ENCODE measurements around the gene SPINDOC.

Gene SPINDOC

DNA sequence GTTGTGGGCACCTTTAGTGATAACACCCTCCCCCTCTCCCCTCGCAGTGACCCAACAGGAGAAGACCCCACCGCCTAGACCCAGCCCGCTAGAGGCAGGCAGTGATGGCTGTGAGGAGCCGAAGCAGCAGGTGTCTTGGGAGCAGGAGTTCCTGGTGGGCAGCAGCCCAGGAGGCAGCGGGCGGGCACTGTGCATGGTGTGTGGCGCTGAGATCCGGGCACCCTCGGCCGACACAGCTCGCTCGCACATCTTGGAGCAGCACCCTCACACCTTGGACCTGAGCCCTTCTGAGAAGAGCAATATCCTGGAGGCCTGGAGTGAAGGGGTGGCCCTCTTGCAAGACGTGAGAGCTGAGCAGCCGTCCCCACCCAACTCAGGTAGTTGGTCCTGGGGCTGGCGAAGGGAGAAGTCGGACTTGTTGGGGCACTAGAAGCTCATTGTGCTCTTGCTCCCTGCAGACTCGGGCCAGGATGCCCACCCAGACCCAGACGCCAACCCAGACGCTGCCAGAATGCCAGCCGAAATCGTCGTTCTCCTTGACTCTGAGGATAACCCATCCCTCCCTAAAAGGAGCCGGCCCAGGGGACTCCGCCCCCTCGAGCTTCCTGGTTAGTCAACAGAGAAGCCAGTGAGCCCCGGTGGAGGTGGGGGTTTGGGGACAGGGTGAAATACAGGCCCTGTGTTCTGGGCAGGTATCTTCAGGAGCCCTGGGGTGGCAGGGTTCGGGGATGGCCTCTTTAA is 4.7 kb downstream of the SPINDOC start:
- Histone ChIP-seq H3K9ac (ENCODE audit: low read length) (no peak overlapping the region), H3K9me3 (ENCODE audit: low read length) (no peaks in the 10 kb centered on the region), H3K27me3 (ENCODE audit: control insufficient read depth in 1 of 2, insufficient read depth in 2 of 2, low read length in 2 of 2) (no peaks in the 10 kb centered on the region), H3K27ac (ENCODE audit: low read depth, low read length) (no peak overlapping the region), H3K4me3 (ENCODE audit: low read depth in 1 of 2, low read length in 2 of 2) (no peak overlapping the region), H3K4me1 (ENCODE audit: insufficient read depth, low read length) (peaks cover 14% of the 10 kb centered on the region), H3K36me3 (ENCODE audit: insufficient read depth, low read length) (peaks cover 41% of the 10 kb centered on the region)

DNA sequence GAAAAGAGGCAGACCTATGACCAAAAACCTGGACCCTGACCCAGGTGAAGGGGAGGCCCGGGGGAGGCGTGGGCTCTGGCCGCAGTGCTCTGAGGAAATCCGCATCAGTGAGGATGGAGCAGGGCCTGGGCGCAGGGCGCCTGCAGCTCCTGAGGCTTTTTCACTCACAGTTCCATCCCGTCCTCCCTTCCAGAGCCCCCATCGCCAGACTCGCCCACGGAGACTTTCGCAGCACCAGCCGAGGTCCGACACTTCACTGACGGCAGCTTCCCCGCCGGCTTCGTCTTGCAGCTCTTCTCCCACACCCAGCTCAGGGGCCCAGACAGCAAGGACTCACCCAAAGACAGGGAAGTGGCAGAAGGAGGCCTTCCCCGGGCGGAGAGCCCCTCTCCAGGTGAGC is 5.4 kb downstream of the SPINDOC start:
- Histone ChIP-seq H3K4me1 (ENCODE audit: insufficient read depth, low read length) (peaks cover 14% of the 10 kb centered on the region), H3K9ac (ENCODE audit: low read length) (no peak overlapping the region), H3K27me3 (ENCODE audit: control insufficient read depth in 1 of 2, insufficient read depth in 2 of 2, low read length in 2 of 2) (no peaks in the 10 kb centered on the region), H3K4me3 (ENCODE audit: low read depth in 1 of 2, low read length in 2 of 2) (no peak overlapping the region), H3K36me3 (ENCODE audit: insufficient read depth, low read length) (peaks cover 46% of the 10 kb centered on the region), H3K27ac (ENCODE audit: low read depth, low read length) (no peak overlapping the region), H3K9me3 (ENCODE audit: low read length) (no peaks in the 10 kb centered on the region)

DNA sequence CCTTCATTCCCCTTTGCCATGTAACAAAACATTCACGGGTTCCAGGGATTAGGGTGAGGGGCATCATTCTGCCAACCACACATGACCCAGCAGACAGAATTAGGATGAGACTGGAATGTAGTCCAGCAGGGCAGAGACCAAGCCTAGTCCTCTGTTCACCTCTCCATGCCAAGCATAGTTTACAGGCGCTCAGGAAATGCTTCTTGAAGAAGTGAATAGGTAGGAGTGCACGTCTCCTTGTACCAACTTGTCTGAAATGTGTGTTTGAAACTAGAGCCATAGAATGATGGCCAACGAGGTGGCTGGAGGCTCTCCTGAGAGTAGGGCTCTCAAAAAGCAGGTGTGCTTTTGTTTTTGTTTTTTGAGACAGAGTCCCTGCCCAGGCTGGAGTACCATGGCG is 8.2 kb downstream of the SPINDOC start:
- H3K9ac ChIP-seq (ENCODE audit: low read length) = no peak overlapping the region
- no peaks in the 10 kb centered on the region for H3K4me1 ChIP-seq (ENCODE audit: insufficient read depth, low read length)
- no peaks in the 10 kb centered on the region for H3K9me3 ChIP-seq (ENCODE audit: low read length)
- H3K27ac ChIP-seq (ENCODE audit: low read depth, low read length) = no peak overlapping the region
- H3K36me3 ChIP-seq (ENCODE audit: insufficient read depth, low read length) = peaks cover 50% of the 10 kb centered on the region
- no peak overlapping the region for H3K4me3 ChIP-seq (ENCODE audit: low read depth in 1 of 2, low read length in 2 of 2)
- no peaks in the 10 kb centered on the region for H3K27me3 ChIP-seq (ENCODE audit: control insufficient read depth in 1 of 2, insufficient read depth in 2 of 2, low read length in 2 of 2)

DNA sequence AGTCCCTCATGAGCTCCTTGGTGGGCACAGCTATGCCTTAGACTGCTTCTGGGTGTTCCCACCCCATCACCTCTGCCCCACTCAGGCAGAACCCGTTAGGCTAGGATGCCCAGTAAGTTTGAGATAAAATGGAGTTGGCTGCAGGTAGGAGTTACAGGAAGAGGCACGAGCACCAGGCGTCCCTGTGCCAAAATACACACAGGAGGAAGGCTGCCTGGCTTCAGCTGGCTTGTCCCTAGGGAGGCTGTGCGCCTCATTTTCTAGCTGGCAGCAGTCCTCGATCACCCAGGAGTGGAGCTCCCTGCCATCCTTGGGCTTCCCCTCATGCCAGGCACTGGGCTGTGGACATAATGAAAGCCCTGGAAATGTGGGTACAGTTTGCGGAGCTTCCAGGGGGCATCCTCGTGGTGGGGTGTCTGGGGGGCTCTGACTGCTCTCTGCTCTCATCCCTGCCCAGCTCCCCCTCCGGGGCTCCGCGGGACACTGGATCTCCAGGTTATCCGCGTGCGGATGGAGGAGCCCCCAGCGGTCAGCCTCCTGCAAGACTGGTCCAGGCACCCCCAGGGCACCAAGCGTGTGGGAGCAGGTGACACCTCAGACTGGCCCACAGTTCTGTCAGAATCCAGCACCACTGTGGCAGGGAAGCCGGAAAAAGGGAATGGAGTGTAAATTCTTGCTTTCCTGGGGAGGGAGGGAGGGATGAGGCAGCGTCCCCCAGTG is 13.4 kb downstream of the SPINDOC start:
- H3K27ac ChIP-seq (ENCODE audit: low read depth, low read length) = no peak overlapping the region
- no peaks in the 10 kb centered on the region for H3K4me1 ChIP-seq (ENCODE audit: insufficient read depth, low read length)
- H3K4me3 ChIP-seq (ENCODE audit: low read depth in 1 of 2, low read length in 2 of 2) = no peak overlapping the region
- H3K9me3 ChIP-seq (ENCODE audit: low read length) = no peaks in the 10 kb centered on the region
- H3K36me3 ChIP-seq (ENCODE audit: insufficient read depth, low read length) = peaks cover 27% of the 10 kb centered on the region
- H3K9ac ChIP-seq (ENCODE audit: low read length) = no peak overlapping the region
- no peaks in the 10 kb centered on the region for H3K27me3 ChIP-seq (ENCODE audit: control insufficient read depth in 1 of 2, insufficient read depth in 2 of 2, low read length in 2 of 2)

DNA sequence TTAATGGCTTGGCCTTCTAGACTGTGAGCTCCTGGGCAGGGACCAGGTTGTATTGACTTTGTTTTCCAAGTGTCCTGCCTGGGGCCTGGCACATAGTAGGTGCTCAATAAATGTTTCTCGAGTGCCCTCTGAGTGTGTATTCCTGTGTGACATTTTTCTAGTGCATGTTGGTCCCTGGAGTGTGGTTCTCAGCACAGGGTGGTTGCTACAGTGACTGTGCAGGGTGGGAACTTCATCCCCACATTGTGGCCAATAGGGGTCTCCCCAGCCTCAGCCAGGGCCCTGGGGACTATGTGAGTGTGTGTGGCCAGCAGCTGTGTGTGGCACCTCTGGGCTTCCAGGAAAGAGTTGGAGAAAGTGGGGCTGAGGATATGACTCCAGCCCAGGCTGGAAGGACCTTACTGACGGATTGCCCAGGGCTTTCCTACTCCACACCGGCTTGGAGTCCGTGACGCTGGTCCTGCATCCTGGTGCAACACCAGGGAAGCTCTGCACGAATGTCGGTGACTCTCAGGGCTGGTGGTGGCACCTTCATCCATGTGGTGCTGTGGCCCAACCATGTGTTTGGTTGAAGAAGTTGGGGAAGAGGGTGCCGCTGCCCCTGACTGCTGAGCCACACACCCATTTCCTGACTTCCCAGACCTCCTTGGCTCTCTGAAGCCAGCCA is 16.7 kb downstream of the SPINDOC start:
- Histone ChIP-seq H3K36me3 (ENCODE audit: insufficient read depth, low read length) (peaks cover 9% of the 10 kb centered on the region), H3K9ac (ENCODE audit: low read length) (no peak overlapping the region), H3K4me1 (ENCODE audit: insufficient read depth, low read length) (no peaks in the 10 kb centered on the region), H3K4me3 (ENCODE audit: low read depth in 1 of 2, low read length in 2 of 2) (no peak overlapping the region), H3K27me3 (ENCODE audit: control insufficient read depth in 1 of 2, insufficient read depth in 2 of 2, low read length in 2 of 2) (no peaks in the 10 kb centered on the region), H3K9me3 (ENCODE audit: low read length) (no peaks in the 10 kb centered on the region), H3K27ac (ENCODE audit: low read depth, low read length) (no peak overlapping the region)

DNA sequence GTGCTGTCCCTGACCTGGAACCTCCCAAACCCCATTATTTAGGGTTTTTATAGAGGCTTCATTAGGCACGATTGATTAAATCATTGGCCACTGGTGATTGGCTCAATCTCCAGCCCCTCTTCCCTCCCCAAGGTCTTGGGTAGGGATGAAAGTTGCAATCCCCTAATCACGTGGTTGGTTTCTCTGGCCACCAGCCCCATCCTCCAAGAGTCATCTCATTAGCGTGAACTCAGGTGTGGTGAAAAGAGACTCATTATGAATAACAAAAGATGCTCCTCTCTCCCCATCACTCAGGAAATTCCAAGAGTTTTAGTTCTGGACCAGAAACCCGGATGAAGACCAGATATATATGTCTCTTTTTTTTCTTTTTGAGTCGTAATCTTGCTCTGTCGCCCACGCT is 18.1 kb downstream of the SPINDOC start:
- Histone ChIP-seq H3K4me1 (ENCODE audit: insufficient read depth, low read length) (no peaks in the 10 kb centered on the region), H3K4me3 (ENCODE audit: low read depth in 1 of 2, low read length in 2 of 2) (no peak overlapping the region)

DNA sequence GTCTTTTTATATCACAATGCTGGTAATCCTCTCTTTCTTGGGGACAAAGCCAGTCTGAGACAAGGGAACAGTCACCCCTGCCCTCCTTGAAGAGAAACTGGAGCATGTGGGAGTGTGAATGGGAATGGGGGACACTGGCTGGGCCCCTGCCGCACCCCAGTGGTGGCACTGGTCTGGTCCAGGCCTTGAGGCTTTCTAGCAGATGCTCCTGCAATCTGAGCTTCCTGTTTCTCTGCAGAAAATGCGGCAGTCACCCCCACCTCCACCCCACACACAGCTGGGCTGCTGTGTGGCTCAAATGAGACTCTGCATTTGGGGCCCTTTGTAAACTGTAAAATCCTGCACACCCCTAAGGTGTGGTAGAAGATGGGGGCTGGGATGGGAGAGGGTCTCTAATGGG is 19.1 kb downstream of the SPINDOC start:
- peaks cover 1% of the 10 kb centered on the region for H3K4me1 ChIP-seq (ENCODE audit: insufficient read depth, low read length)
- H3K4me3 ChIP-seq (ENCODE audit: low read depth in 1 of 2, low read length in 2 of 2) = no peak overlapping the region
- H3K9ac ChIP-seq (ENCODE audit: low read length) = no peak overlapping the region
- H3K9me3 ChIP-seq (ENCODE audit: low read length) = no peaks in the 10 kb centered on the region
- H3K36me3 ChIP-seq (ENCODE audit: insufficient read depth, low read length) = no peaks in the 10 kb centered on the region
- no peaks in the 10 kb centered on the region for H3K27me3 ChIP-seq (ENCODE audit: control insufficient read depth in 1 of 2, insufficient read depth in 2 of 2, low read length in 2 of 2)
- no peak overlapping the region for H3K27ac ChIP-seq (ENCODE audit: low read depth, low read length)

More for the DNA sequence above, 18.1 kb downstream of the SPINDOC start:
- H3K9me3 ChIP-seq (ENCODE audit: low read length) = no peaks in the 10 kb centered on the region
- no peak overlapping the region for H3K9ac ChIP-seq (ENCODE audit: low read length)
- H3K36me3 ChIP-seq (ENCODE audit: insufficient read depth, low read length) = peaks cover 6% of the 10 kb centered on the region
- no peaks in the 10 kb centered on the region for H3K27me3 ChIP-seq (ENCODE audit: control insufficient read depth in 1 of 2, insufficient read depth in 2 of 2, low read length in 2 of 2)
- H3K27ac ChIP-seq (ENCODE audit: low read depth, low read length) = no peak overlapping the region

DNA sequence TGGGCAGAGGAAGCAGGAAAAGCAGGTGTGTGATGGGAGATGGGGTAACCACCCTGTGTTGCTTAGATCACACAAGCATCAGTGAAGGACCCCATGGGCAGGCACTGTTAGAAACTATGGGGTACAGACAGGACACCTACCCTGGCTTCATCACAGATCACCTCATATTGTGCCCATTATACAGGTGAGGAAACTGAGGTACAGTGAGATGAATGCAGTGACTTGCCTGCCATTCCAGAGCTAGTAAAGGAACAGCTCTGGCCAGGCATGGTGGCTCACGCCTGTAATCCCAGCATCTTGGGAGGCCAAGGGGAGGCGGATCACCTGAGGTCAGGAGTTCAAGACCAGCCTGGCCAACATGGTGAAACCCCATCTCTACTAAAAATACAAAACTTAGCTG is 19.8 kb downstream of the SPINDOC start:
- H3K9ac ChIP-seq (ENCODE audit: low read length) = no peak overlapping the region
- H3K4me3 ChIP-seq (ENCODE audit: low read depth in 1 of 2, low read length in 2 of 2) = no peak overlapping the region
- no peaks in the 10 kb centered on the region for H3K36me3 ChIP-seq (ENCODE audit: insufficient read depth, low read length)
- peaks cover 8% of the 10 kb centered on the region for H3K4me1 ChIP-seq (ENCODE audit: insufficient read depth, low read length)
- no peak overlapping the region for H3K27ac ChIP-seq (ENCODE audit: low read depth, low read length)
- H3K27me3 ChIP-seq (ENCODE audit: control insufficient read depth in 1 of 2, insufficient read depth in 2 of 2, low read length in 2 of 2) = no peaks in the 10 kb centered on the region
- no peaks in the 10 kb centered on the region for H3K9me3 ChIP-seq (ENCODE audit: low read length)

DNA sequence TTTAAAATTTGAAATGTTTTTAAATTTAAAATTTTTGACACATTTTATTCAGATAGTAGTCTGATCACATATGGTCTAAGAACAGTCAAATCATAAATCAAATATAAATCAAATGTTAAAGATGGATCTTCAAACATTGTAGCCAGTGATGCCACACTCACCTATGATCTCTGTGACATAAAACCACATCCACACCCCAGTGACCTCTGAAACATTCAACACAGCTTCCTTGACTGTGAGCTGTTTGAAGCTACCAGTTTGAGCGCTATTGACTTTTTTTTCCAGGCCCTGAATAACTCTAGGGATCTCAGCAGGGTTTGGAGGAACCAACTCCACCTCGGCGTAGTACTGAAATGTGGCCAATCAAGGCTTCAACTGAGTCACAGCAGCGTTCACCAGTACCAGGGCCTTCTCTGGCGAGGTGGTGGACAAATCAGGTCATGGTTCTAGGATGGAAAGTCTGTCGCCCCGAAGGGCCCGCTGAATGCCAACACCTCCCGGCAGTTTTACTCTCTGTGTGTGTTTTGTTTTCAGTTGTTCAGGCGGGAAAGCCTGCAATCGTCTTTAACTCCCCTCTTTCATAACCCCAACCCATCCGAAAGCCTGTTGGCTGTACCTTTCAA is 21.4 kb downstream of the SPINDOC start:
- Histone ChIP-seq H3K9me3 (ENCODE audit: low read length) (no peaks in the 10 kb centered on the region), H3K36me3 (ENCODE audit: insufficient read depth, low read length) (no peaks in the 10 kb centered on the region), H3K27ac (ENCODE audit: low read depth, low read length) (no peak overlapping the region), H3K4me1 (ENCODE audit: insufficient read depth, low read length) (peaks cover 12% of the 10 kb centered on the region), H3K27me3 (ENCODE audit: control insufficient read depth in 1 of 2, insufficient read depth in 2 of 2, low read length in 2 of 2) (no peaks in the 10 kb centered on the region), H3K4me3 (ENCODE audit: low read depth in 1 of 2, low read length in 2 of 2) (no peak overlapping the region), H3K9ac (ENCODE audit: low read length) (no peak overlapping the region)

DNA sequence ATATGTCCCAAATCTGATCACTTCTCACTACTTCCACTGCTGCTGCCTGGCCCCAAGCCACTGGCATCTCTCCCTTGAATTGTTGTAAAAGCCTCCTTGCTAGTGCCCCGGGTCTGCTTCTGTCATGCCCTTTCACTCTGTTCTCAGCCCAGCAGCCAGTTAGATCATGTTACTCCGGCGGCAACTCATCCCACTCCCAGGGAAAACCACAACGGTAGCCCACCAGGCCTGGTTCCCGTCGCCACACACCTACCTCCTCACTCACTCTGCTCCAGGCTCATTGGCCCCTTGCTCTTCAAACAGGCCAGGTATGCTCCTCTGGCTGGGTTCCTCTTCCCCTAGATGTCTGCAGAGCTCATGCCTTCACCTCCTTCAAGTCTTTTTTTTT is 21.9 kb downstream of the SPINDOC start:
- H3K9me3 ChIP-seq (ENCODE audit: low read length) = no peaks in the 10 kb centered on the region
- H3K27ac ChIP-seq (ENCODE audit: low read depth, low read length) = no peak overlapping the region
- no peaks in the 10 kb centered on the region for H3K27me3 ChIP-seq (ENCODE audit: control insufficient read depth in 1 of 2, insufficient read depth in 2 of 2, low read length in 2 of 2)
- H3K4me1 ChIP-seq (ENCODE audit: insufficient read depth, low read length) = peaks cover 14% of the 10 kb centered on the region
- no peak overlapping the region for H3K4me3 ChIP-seq (ENCODE audit: low read depth in 1 of 2, low read length in 2 of 2)
- no peak overlapping the region for H3K9ac ChIP-seq (ENCODE audit: low read length)
- H3K36me3 ChIP-seq (ENCODE audit: insufficient read depth, low read length) = no peaks in the 10 kb centered on the region

DNA sequence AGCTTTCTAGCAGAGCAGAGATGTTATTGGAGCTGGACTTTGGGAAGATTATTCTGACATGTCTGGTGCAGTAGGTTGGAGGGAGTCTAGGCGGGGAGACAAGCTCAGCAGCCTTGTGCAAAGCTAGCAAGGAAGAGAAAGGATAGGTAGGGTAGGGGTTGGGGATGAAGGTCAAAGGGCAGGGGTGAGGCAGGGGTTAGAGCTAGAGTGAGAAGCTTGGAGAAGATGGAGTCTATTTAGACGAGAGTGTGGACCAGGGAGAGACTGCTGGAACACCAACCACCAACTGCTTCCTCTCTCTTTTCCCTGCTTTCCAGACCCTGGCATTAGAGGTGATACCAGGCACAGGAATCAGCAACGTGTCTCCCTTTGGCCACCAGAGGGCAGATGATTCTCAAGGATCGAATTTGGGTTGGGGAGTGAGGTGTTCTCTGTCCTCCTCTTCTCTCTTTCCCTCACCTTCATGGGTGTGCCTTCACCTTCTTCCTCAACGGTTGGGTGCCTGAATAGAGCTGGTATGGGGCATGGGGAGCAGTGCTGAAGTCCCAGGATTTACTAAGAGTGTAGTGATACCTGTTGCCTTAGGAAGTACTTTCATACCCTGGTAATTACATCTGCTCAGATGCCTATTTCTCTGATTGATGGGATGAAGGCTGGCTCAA is 23.9 kb downstream of the SPINDOC start:
- Histone ChIP-seq H3K9me3 (ENCODE audit: low read length) (no peaks in the 10 kb centered on the region), H3K4me1 (ENCODE audit: insufficient read depth, low read length) (peaks cover 32% of the 10 kb centered on the region), H3K27ac (ENCODE audit: low read depth, low read length) (peak overlapping the region; percentile 66), H3K36me3 (ENCODE audit: insufficient read depth, low read length) (peaks cover 10% of the 10 kb centered on the region), H3K9ac (ENCODE audit: low read length) (peak overlapping the region; percentile 1), H3K4me3 (ENCODE audit: low read depth in 1 of 2, low read length in 2 of 2) (no peak overlapping the region), H3K27me3 (ENCODE audit: control insufficient read depth in 1 of 2, insufficient read depth in 2 of 2, low read length in 2 of 2) (no peaks in the 10 kb centered on the region)

Data from muscle layer of colon (tissue), 2 donors.